Measurements from ENCODE around the gene TSC22D1. TPM values are rescaled to one million over a fixed set of nuclear protein-coding genes. Genes with fewer than 3 reads are reported as not detected.

TSC22D1 gene
- polyA plus RNA-seq, 1 donor (not counting 4 experiments of a cell fraction or from before 2014, with no cell fraction given), result 177 TPM

DNA sequence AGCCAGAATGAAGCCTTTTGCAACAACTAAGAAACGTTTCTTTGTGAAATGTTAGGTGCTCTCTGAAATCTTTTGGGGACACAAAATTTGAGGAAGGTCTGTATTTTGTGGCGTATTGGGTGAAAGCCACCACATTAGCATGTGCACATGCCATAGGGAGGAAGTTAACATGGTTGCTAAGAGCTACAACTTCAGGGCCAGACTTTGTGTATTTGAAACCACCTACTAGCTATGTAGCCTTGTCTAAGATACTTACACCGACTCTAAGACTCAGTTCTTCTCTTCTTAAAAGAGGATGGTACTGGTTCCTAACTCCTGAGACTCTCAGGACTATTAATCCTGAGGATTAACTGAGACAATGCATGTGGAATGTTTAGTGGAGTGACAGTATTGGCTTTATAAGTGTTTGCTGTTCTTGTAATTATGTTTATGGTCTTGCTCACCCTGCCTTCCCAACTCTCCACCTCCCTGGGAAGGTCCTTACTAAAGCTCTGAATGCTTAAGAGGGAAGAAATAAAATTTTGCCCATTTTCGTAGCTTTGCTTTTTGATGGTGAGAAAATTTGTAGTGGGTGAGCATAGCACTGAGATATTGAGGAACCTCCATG lies 187.0 kb downstream of the TSC22D1 start:
- no peak for TF ChIP-seq EZH2 (IDR thresholded peaks at IDR 0.05; ENCODE audit: low read length)
- TF ChIP-seq, protein P1, sequence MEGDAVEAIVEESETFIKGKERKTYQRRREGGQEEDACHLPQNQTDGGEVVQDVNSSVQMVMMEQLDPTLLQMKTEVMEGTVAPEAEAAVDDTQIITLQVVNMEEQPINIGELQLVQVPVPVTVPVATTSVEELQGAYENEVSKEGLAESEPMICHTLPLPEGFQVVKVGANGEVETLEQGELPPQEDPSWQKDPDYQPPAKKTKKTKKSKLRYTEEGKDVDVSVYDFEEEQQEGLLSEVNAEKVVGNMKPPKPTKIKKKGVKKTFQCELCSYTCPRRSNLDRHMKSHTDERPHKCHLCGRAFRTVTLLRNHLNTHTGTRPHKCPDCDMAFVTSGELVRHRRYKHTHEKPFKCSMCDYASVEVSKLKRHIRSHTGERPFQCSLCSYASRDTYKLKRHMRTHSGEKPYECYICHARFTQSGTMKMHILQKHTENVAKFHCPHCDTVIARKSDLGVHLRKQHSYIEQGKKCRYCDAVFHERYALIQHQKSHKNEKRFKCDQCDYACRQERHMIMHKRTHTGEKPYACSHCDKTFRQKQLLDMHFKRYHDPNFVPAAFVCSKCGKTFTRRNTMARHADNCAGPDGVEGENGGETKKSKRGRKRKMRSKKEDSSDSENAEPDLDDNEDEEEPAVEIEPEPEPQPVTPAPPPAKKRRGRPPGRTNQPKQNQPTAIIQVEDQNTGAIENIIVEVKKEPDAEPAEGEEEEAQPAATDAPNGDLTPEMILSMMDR (optimal IDR thresholded peaks at IDR 0.05 in 1 of 3, IDR thresholded peaks at IDR 0.05 in 1 of 3, conservative IDR thresholded peaks at IDR 0.05 in 1 of 3; ENCODE audit: extremely low read depth in 1 of 3, insufficient read depth in 2 of 3, low read length in 3 of 3), result no peak
- dilution Hi-C loops (cut with MboI; ENCODE audit: extremely low pct_ligation_motif_present, low sequenced_read_pairs), result no loop called here
- H3K4me1 ChIP-seq (ENCODE audit: control insufficient read depth, extremely low read depth, insufficient read depth, low read length), result no peaks in the 10 kb centered on the region
- no peaks in the 10 kb centered on the region for H3K36me3 ChIP-seq (ENCODE audit: control insufficient read depth in 2 of 2, extremely low read depth in 1 of 2, insufficient read depth in 2 of 2, low read length in 2 of 2)
- H4K20me1 ChIP-seq (ENCODE audit: control insufficient read depth, extremely low read depth, insufficient read depth, low read length), result no peaks in the 10 kb centered on the region
- H3K79me2 ChIP-seq (ENCODE audit: control insufficient read depth, insufficient read depth, low read length), result no peaks in the 10 kb centered on the region
- no peak overlapping the region for H3K27ac ChIP-seq (ENCODE audit: control insufficient read depth, insufficient read depth, low read length)
- no peak overlapping the region for H2AFZ ChIP-seq (ENCODE audit: control insufficient read depth, low read length)
- no peaks in the 10 kb centered on the region for H3K27me3 ChIP-seq (ENCODE audit: control insufficient read depth, extremely low read depth, insufficient read depth, low read length)
- no peak for DNase-seq (ENCODE audit: low read depth, low spot score)
- no peaks in the 10 kb centered on the region for H3K9me3 ChIP-seq (ENCODE audit: control insufficient read depth, low read depth, low read length)
- no peak overlapping the region for H3K9ac ChIP-seq (ENCODE audit: control insufficient read depth, extremely low read depth, insufficient read depth, low read length)
- no peaks in the 10 kb centered on the region for H3K9me1 ChIP-seq (ENCODE audit: control insufficient read depth, extremely low read depth, insufficient read depth, low read length)
- no peak for FAIRE-seq
- no peak overlapping the region for H3K4me2 ChIP-seq (ENCODE audit: control insufficient read depth, extremely low read depth, insufficient read depth, low read depth, low read length)
- H3K4me3 ChIP-seq (ENCODE audit: control insufficient read depth in 2 of 3, extremely low read depth in 1 of 3, insufficient read depth in 2 of 3, low read depth in 1 of 3, low read length in 3 of 3), result no peak overlapping the region

DNA sequence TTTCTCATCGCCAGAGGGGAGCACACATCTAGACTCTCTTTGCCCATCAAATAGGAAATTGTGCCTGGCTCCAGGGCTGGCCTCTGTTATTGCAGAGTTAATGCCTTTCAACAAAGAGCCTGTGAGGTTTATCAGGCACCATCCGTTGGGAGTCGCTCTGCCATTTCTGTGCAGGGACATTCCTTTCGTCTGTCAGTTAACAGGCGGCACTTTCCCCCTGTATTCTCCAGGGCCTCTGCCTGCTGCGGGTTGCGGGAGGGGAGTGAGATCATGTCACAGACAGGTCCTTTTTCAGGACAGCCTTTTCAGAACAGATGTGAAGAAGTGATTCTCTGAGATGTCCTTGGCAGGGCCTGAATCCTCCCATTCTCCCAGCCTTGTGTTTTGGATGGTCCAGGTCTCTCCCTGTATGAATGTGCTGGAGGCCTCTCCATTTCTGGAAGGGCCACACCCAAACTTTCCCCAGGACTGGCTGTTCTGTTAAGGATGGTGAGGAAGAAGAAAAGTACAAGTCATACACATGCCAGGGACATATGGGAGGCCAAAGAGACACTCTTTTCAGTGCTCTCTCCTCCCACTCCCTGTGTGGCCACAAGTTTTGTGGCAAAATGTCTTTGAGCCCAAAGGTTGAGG lies 187.6 kb downstream of the TSC22D1 start:
- Histone ChIP-seq H3K27ac (ENCODE audit: control insufficient read depth, insufficient read depth, low read length) (no peak overlapping the region), H2AFZ (ENCODE audit: control insufficient read depth, low read length) (no peak overlapping the region), H3K36me3 (ENCODE audit: control insufficient read depth in 2 of 2, extremely low read depth in 1 of 2, insufficient read depth in 2 of 2, low read length in 2 of 2) (no peaks in the 10 kb centered on the region), H3K27me3 (ENCODE audit: control insufficient read depth, extremely low read depth, insufficient read depth, low read length) (no peaks in the 10 kb centered on the region), H3K4me1 (ENCODE audit: control insufficient read depth, extremely low read depth, insufficient read depth, low read length) (no peaks in the 10 kb centered on the region), H3K9me3 (ENCODE audit: control insufficient read depth, low read depth, low read length) (no peaks in the 10 kb centered on the region), H3K79me2 (ENCODE audit: control insufficient read depth, insufficient read depth, low read length) (no peaks in the 10 kb centered on the region), H3K9me1 (ENCODE audit: control insufficient read depth, extremely low read depth, insufficient read depth, low read length) (no peaks in the 10 kb centered on the region), H3K4me3 (ENCODE audit: control insufficient read depth in 2 of 3, extremely low read depth in 1 of 3, insufficient read depth in 2 of 3, low read depth in 1 of 3, low read length in 3 of 3) (no peak overlapping the region), H4K20me1 (ENCODE audit: control insufficient read depth, extremely low read depth, insufficient read depth, low read length) (no peaks in the 10 kb centered on the region), H3K4me2 (ENCODE audit: control insufficient read depth, extremely low read depth, insufficient read depth, low read depth, low read length) (no peak overlapping the region), H3K9ac (ENCODE audit: control insufficient read depth, extremely low read depth, insufficient read depth, low read length) (no peak overlapping the region)
- TF ChIP-seq, protein P1 (optimal IDR thresholded peaks at IDR 0.05 in 1 of 3, IDR thresholded peaks at IDR 0.05 in 1 of 3, conservative IDR thresholded peaks at IDR 0.05 in 1 of 3; ENCODE audit: extremely low read depth in 1 of 3, insufficient read depth in 2 of 3, low read length in 3 of 3), result no peak
- no peak for TF ChIP-seq EZH2 (IDR thresholded peaks at IDR 0.05; ENCODE audit: low read length)
- DNase-seq (ENCODE audit: low read depth, low spot score) (no peak), FAIRE-seq (no peak)
- dilution Hi-C loops (cut with MboI; ENCODE audit: extremely low pct_ligation_motif_present, low sequenced_read_pairs), result no loop called here

All from keratinocyte (primary cell).